Measurements from ENCODE around the gene FCRLA.
A peak's percentile ranks its signal among the peaks of the same experiment; 100 is the strongest.

The FCRLA gene

DNA sequence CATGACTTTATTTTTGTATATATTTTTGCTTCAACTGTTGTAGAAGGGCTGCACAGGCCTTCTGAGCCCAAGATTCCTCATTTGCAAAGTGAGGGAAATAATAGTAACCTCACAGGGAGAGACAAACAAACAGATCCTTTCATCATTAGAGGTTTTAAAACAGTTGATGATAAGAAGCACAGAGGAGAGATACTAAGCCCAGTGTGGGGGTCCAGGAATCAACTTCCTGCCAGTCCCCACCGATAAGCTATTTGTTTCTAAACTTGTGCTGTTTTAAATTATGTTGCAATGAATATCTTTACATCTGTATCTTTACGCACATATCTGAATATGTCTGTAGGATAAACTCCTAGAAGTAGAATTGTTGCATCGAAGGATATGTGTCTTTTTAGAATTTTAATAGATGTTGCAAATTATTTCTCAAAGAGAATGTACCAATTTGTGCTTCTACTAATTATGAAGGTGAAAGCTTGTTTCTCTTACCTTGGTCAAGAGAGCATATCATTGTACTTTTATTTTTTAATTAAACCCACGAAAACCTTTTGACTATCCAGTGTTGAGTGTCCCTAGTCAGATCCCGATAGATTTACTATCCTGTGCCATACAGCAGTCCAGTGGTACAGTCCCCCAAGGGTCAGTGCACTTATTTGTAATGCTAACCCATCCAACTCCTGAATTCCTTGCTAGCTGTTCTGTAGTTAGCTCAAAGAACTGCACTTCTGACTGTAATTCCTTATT is 25.1 kb downstream of the FCRLA start:
- TF ChIP-seq, protein P1, sequence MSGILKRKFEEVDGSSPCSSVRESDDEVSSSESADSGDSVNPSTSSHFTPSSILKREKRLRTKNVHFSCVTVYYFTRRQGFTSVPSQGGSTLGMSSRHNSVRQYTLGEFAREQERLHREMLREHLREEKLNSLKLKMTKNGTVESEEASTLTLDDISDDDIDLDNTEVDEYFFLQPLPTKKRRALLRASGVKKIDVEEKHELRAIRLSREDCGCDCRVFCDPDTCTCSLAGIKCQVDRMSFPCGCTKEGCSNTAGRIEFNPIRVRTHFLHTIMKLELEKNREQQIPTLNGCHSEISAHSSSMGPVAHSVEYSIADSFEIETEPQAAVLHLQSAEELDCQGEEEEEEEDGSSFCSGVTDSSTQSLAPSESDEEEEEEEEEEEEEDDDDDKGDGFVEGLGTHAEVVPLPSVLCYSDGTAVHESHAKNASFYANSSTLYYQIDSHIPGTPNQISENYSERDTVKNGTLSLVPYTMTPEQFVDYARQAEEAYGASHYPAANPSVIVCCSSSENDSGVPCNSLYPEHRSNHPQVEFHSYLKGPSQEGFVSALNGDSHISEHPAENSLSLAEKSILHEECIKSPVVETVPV (CRISPR knock-in tag; IDR thresholded peaks at IDR 0.05) = no peak
- TF ChIP-seq RARB (CRISPR knock-in tag; IDR thresholded peaks at IDR 0.05) (no peak), ISL1 (CRISPR knock-in tag; IDR thresholded peaks at IDR 0.05) (no peak), SNAI2 (CRISPR knock-in tag; IDR thresholded peaks at IDR 0.05) (no peak), ZNF565 (CRISPR knock-in tag; conservative IDR thresholded peaks at IDR 0.05; ENCODE audit: low read depth) (no peak), ZFP30 (CRISPR knock-in tag; IDR thresholded peaks at IDR 0.05) (no peak), ESRRG (CRISPR knock-in tag; IDR thresholded peaks at IDR 0.05) (no peak), TOX (CRISPR knock-in tag; IDR thresholded peaks at IDR 0.05; ENCODE audit: borderline replicate concordance) (no peak), ZC3H10 (CRISPR knock-in tag; IDR thresholded peaks at IDR 0.05) (no peak)
- TF ChIP-seq, protein P2, sequence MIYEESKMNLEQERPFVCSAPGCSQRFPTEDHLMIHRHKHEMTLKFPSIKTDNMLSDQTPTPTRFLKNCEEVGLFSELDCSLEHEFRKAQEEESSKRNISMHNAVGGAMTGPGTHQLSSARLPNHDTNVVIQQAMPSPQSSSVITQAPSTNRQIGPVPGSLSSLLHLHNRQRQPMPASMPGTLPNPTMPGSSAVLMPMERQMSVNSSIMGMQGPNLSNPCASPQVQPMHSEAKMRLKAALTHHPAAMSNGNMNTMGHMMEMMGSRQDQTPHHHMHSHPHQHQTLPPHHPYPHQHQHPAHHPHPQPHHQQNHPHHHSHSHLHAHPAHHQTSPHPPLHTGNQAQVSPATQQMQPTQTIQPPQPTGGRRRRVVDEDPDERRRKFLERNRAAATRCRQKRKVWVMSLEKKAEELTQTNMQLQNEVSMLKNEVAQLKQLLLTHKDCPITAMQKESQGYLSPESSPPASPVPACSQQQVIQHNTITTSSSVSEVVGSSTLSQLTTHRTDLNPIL (CRISPR knock-in tag; IDR thresholded peaks at IDR 0.05; ENCODE audit: low read depth) = no peak
- TF ChIP-seq, protein P3, sequence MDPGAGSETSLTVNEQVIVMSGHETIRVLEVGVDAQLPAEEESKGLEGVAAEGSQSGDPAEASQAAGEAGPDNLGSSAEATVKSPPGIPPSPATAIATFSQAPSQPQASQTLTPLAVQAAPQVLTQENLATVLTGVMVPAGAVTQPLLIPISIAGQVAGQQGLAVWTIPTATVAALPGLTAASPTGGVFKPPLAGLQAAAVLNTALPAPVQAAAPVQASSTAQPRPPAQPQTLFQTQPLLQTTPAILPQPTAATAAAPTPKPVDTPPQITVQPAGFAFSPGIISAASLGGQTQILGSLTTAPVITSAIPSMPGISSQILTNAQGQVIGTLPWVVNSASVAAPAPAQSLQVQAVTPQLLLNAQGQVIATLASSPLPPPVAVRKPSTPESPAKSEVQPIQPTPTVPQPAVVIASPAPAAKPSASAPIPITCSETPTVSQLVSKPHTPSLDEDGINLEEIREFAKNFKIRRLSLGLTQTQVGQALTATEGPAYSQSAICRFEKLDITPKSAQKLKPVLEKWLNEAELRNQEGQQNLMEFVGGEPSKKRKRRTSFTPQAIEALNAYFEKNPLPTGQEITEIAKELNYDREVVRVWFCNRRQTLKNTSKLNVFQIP (CRISPR knock-in tag; IDR thresholded peaks at IDR 0.05; ENCODE audit: borderline replicate concordance, low read depth) = no peak
- no peak for ATAC-seq

DNA sequence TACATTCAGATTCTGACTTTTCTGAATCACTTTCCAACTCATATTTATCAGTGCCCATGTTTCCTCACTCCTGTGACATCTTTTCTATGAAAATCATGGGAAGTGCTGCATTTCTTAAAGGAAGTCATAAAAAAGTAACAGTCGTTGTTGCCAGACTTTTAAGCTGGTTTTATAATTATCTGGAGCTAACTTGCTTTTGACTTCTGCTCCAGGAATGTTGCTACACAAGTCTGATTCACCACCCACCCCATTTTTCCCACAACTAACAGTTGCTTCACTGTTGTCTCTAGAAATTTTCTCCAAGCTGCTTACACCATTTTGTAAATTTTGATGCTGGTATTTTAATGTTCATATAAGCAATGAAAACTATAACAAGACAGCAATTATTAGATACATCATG is 26.5 kb downstream of the FCRLA start:
- ATAC-seq = peak; percentile 54
- TF ChIP-seq ARNTL (CRISPR knock-in tag; IDR thresholded peaks at IDR 0.05; ENCODE audit: borderline replicate concordance, low read depth) = no peak
- TF ChIP-seq ZNF8 (CRISPR knock-in tag; IDR thresholded peaks at IDR 0.05) = no peak
- TF ChIP-seq ZFP3 (CRISPR knock-in tag; IDR thresholded peaks at IDR 0.05) = no peak
- no peak for TF ChIP-seq CSDC2 (CRISPR knock-in tag; IDR thresholded peaks at IDR 0.05)
- TF ChIP-seq, protein P4, sequence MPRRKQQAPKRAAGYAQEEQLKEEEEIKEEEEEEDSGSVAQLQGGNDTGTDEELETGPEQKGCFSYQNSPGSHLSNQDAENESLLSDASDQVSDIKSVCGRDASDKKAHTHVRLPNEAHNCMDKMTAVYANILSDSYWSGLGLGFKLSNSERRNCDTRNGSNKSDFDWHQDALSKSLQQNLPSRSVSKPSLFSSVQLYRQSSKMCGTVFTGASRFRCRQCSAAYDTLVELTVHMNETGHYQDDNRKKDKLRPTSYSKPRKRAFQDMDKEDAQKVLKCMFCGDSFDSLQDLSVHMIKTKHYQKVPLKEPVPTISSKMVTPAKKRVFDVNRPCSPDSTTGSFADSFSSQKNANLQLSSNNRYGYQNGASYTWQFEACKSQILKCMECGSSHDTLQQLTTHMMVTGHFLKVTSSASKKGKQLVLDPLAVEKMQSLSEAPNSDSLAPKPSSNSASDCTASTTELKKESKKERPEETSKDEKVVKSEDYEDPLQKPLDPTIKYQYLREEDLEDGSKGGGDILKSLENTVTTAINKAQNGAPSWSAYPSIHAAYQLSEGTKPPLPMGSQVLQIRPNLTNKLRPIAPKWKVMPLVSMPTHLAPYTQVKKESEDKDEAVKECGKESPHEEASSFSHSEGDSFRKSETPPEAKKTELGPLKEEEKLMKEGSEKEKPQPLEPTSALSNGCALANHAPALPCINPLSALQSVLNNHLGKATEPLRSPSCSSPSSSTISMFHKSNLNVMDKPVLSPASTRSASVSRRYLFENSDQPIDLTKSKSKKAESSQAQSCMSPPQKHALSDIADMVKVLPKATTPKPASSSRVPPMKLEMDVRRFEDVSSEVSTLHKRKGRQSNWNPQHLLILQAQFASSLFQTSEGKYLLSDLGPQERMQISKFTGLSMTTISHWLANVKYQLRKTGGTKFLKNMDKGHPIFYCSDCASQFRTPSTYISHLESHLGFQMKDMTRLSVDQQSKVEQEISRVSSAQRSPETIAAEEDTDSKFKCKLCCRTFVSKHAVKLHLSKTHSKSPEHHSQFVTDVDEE (CRISPR knock-in tag; IDR thresholded peaks at IDR 0.05) = no peak
- TF ChIP-seq ISL1 (CRISPR knock-in tag; IDR thresholded peaks at IDR 0.05) = no peak
- no peak for TF ChIP-seq ZNF565 (CRISPR knock-in tag; conservative IDR thresholded peaks at IDR 0.05; ENCODE audit: low read depth)
- no peak for TF ChIP-seq ESRRG (CRISPR knock-in tag; IDR thresholded peaks at IDR 0.05)
- TF ChIP-seq, protein P3 (CRISPR knock-in tag; IDR thresholded peaks at IDR 0.05; ENCODE audit: borderline replicate concordance, low read depth) = no peak
- TF ChIP-seq, protein P5, sequence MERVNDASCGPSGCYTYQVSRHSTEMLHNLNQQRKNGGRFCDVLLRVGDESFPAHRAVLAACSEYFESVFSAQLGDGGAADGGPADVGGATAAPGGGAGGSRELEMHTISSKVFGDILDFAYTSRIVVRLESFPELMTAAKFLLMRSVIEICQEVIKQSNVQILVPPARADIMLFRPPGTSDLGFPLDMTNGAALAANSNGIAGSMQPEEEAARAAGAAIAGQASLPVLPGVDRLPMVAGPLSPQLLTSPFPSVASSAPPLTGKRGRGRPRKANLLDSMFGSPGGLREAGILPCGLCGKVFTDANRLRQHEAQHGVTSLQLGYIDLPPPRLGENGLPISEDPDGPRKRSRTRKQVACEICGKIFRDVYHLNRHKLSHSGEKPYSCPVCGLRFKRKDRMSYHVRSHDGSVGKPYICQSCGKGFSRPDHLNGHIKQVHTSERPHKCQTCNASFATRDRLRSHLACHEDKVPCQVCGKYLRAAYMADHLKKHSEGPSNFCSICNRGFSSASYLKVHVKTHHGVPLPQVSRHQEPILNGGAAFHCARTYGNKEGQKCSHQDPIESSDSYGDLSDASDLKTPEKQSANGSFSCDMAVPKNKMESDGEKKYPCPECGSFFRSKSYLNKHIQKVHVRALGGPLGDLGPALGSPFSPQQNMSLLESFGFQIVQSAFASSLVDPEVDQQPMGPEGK (CRISPR knock-in tag; IDR thresholded peaks at IDR 0.05; ENCODE audit: borderline replicate concordance) = no peak
- no peak for TF ChIP-seq TCF4 (CRISPR knock-in tag; IDR thresholded peaks at IDR 0.05; ENCODE audit: borderline replicate concordance)
- TF ChIP-seq, protein P1 (CRISPR knock-in tag; IDR thresholded peaks at IDR 0.05) = no peak
- no peak for TF ChIP-seq RARB (CRISPR knock-in tag; IDR thresholded peaks at IDR 0.05)
- TF ChIP-seq OSR1 (CRISPR knock-in tag; IDR thresholded peaks at IDR 0.05) = no peak
- no peak for TF ChIP-seq PPARA (CRISPR knock-in tag; IDR thresholded peaks at IDR 0.05; ENCODE audit: borderline replicate concordance)
- no peak for TF ChIP-seq GLIS3 (CRISPR knock-in tag; IDR thresholded peaks at IDR 0.05)
- TF ChIP-seq TOX (CRISPR knock-in tag; IDR thresholded peaks at IDR 0.05; ENCODE audit: borderline replicate concordance) = no peak

Measured in SK-N-SH treated with all-trans-retinoic acid at 6 μM for 48 hours (cell line).